ENCODE measurements around the gene HTRA1.

The HTRA1 gene

GRCh38 chr10:122455376-122456079, 5.8 kb upstream of the HTRA1 start:
- DNase-seq: peak in 1 of 3 experiments; percentile 0

GRCh38 chr10:122457934-122458333, 3.4 kb upstream of the HTRA1 start:
- no peak for DNase-seq

GRCh38 chr10:122458693-122459092, 2.7 kb upstream of the HTRA1 start:
- DNase-seq: peak; percentile 4 to 47 (median 6)

- no peak for DNase-seq
Measured at GRCh38 chr10:122459561-122460273, 1.6 kb upstream of the HTRA1 start.

GRCh38 chr10:122460891-122461293, 461 bp upstream of the HTRA1 start:
- DNase-seq: no peak

- DNase-seq: peak in 2 of 3 experiments; percentile 41 to 48
Measured at GRCh38 chr10:122461729-122462532, 578 bp downstream of the HTRA1 start.

GRCh38 chr10:122462533-122463465, 1.4 kb downstream of the HTRA1 start:
- no peak for DNase-seq

- no peak for DNase-seq
Measured at GRCh38 chr10:122463466-122464249, 2.3 kb downstream of the HTRA1 start.

GRCh38 chr10:122464250-122464510, 2.8 kb downstream of the HTRA1 start:
- DNase-seq: no peak

GRCh38 chr10:122464586-122464985, 3.2 kb downstream of the HTRA1 start:
- DNase-seq: no peak

GRCh38 chr10:122465401-122466040, 4.2 kb downstream of the HTRA1 start:
- DNase-seq: no peak

GRCh38 chr10:122466951-122467381, 5.6 kb downstream of the HTRA1 start:
- no peak for DNase-seq

GRCh38 chr10:122467701-122468100, 6.3 kb downstream of the HTRA1 start:
- no peak for DNase-seq

- DNase-seq: peak in 1 of 3 experiments; percentile 61
Measured at GRCh38 chr10:122468307-122468925, 7.1 kb downstream of the HTRA1 start.

- DNase-seq: peak in 2 of 3 experiments; percentile 13 to 61
Measured at GRCh38 chr10:122468926-122469781, 7.8 kb downstream of the HTRA1 start.

GRCh38 chr10:122469848-122470247, 8.5 kb downstream of the HTRA1 start:
- DNase-seq: no peak

GRCh38 chr10:122471531-122472177, 10.3 kb downstream of the HTRA1 start:
- DNase-seq: no peak

GRCh38 chr10:122473116-122473515, 11.8 kb downstream of the HTRA1 start:
- no peak for DNase-seq

GRCh38 chr10:122474131-122474818, 12.9 kb downstream of the HTRA1 start:
- DNase-seq: no peak
